Measurements from ENCODE around the gene ZNF219.

The ZNF219 gene

GRCh38 chr14:21108791-21109190, 10.3 kb upstream of the ZNF219 start:
- Histone ChIP-seq H3K9ac (ENCODE audit: low read length) (no peak overlapping the region), H3K36me3 (ENCODE audit: control insufficient read depth in 1 of 2, insufficient read depth in 2 of 2, low read length in 2 of 2) (no peaks in the 10 kb centered on the region), H2AFZ (ENCODE audit: insufficient read depth, low read length, poor library complexity) (no peak overlapping the region), H2BK120ac (ENCODE audit: insufficient read depth, low read length, poor library complexity) (no peak overlapping the region), H3K79me2 (ENCODE audit: control insufficient read depth, insufficient read depth, low read length, poor library complexity) (peaks cover 4% of the 10 kb centered on the region), H4K91ac (ENCODE audit: low read depth, low read length) (no peak overlapping the region), H3K4ac (ENCODE audit: low read depth, low read length) (no peak overlapping the region), H2AK5ac (ENCODE audit: low read length) (no peak overlapping the region), H2BK5ac (ENCODE audit: low read depth, low read length, poor library complexity) (no peak overlapping the region), H3K18ac (ENCODE audit: low read length) (no peak overlapping the region), H3K14ac (ENCODE audit: low read length) (no peak overlapping the region), H3K79me1 (ENCODE audit: low read length) (peaks cover 6% of the 10 kb centered on the region), H3K27me3 (ENCODE audit: insufficient read depth, low read length) (no peaks in the 10 kb centered on the region), H3K4me2 (ENCODE audit: low read length) (no peak overlapping the region), H3K9me3 (ENCODE audit: insufficient read depth, low read depth, low read length) (no peaks in the 10 kb centered on the region), H4K12ac (ENCODE audit: low read depth, low read length) (no peak overlapping the region), H3K4me1 (ENCODE audit: control insufficient read depth in 1 of 2, insufficient read depth in 2 of 2, low read length in 2 of 2) (peaks cover 0 to 2% of the 10 kb centered on the region in 2 experiments), H3K27ac (ENCODE audit: low read depth, low read length) (no peak overlapping the region), H3K4me3 (ENCODE audit: low read depth, low read length) (no peak overlapping the region), H4K8ac (ENCODE audit: low read depth, low read length) (no peak overlapping the region), H3K23ac (ENCODE audit: low read length) (no peak overlapping the region), H2BK12ac (ENCODE audit: low read length) (no peak overlapping the region)
- DNase-seq: no peak
- WGBS (ENCODE audit: extremely low coverage, insufficient coverage, insufficient read length): no CpG with 5 or more reads among the region's 4 CpGs

- no peak for DNase-seq
- no peak overlapping the region for H3K4me2 ChIP-seq (ENCODE audit: low read length)
- H3K9me3 ChIP-seq (ENCODE audit: insufficient read depth, low read depth, low read length): peaks cover 2% of the 10 kb centered on the region
- H2BK12ac ChIP-seq (ENCODE audit: low read length): no peak overlapping the region
- H2BK120ac ChIP-seq (ENCODE audit: insufficient read depth, low read length, poor library complexity): no peak overlapping the region
- H3K79me2 ChIP-seq (ENCODE audit: control insufficient read depth, insufficient read depth, low read length, poor library complexity): peaks cover 6% of the 10 kb centered on the region
- no peak overlapping the region for H2AK5ac ChIP-seq (ENCODE audit: low read length)
- no peak overlapping the region for H3K23ac ChIP-seq (ENCODE audit: low read length)
- no peak overlapping the region for H2AFZ ChIP-seq (ENCODE audit: insufficient read depth, low read length, poor library complexity)
- no peaks in the 10 kb centered on the region for H3K27me3 ChIP-seq (ENCODE audit: insufficient read depth, low read length)
- H3K14ac ChIP-seq (ENCODE audit: low read length): no peak overlapping the region
- H4K8ac ChIP-seq (ENCODE audit: low read depth, low read length): no peak overlapping the region
- H4K12ac ChIP-seq (ENCODE audit: low read depth, low read length): no peak overlapping the region
- no peak overlapping the region for H2BK5ac ChIP-seq (ENCODE audit: low read depth, low read length, poor library complexity)
- no CpG with 5 or more reads among the region's 5 CpGs for WGBS (ENCODE audit: extremely low coverage, insufficient coverage, insufficient read length)
- H3K4me1 ChIP-seq (ENCODE audit: control insufficient read depth in 1 of 2, insufficient read depth in 2 of 2, low read length in 2 of 2): peaks cover 6 to 11% of the 10 kb centered on the region in 2 experiments
- no peak overlapping the region for H4K91ac ChIP-seq (ENCODE audit: low read depth, low read length)
- H3K27ac ChIP-seq (ENCODE audit: low read depth, low read length): no peak overlapping the region
- no peak overlapping the region for H3K18ac ChIP-seq (ENCODE audit: low read length)
- no peaks in the 10 kb centered on the region for H3K36me3 ChIP-seq (ENCODE audit: control insufficient read depth in 1 of 2, insufficient read depth in 2 of 2, low read length in 2 of 2)
- no peak overlapping the region for H3K4ac ChIP-seq (ENCODE audit: low read depth, low read length)
- no peak overlapping the region for H3K9ac ChIP-seq (ENCODE audit: low read length)
- peaks cover 11% of the 10 kb centered on the region for H3K79me1 ChIP-seq (ENCODE audit: low read length)
- no peak overlapping the region for H3K4me3 ChIP-seq (ENCODE audit: low read depth, low read length)
Observed at GRCh38 chr14:21107283-21107800, 8.9 kb upstream of the ZNF219 start.

GRCh38 chr14:21106498-21107282, 8.2 kb upstream of the ZNF219 start:
- Histone ChIP-seq H3K36me3 (ENCODE audit: control insufficient read depth in 1 of 2, insufficient read depth in 2 of 2, low read length in 2 of 2) (no peaks in the 10 kb centered on the region), H2BK120ac (ENCODE audit: insufficient read depth, low read length, poor library complexity) (no peak overlapping the region), H3K9me3 (ENCODE audit: insufficient read depth, low read depth, low read length) (peaks cover 2% of the 10 kb centered on the region), H2AK5ac (ENCODE audit: low read length) (no peak overlapping the region), H3K4me2 (ENCODE audit: low read length) (no peak overlapping the region), H3K23ac (ENCODE audit: low read length) (no peak overlapping the region), H3K4me1 (ENCODE audit: control insufficient read depth in 1 of 2, insufficient read depth in 2 of 2, low read length in 2 of 2) (peaks cover 9 to 17% of the 10 kb centered on the region in 2 experiments), H4K8ac (ENCODE audit: low read depth, low read length) (no peak overlapping the region), H2BK5ac (ENCODE audit: low read depth, low read length, poor library complexity) (no peak overlapping the region), H2BK12ac (ENCODE audit: low read length) (no peak overlapping the region), H3K27ac (ENCODE audit: low read depth, low read length) (no peak overlapping the region), H3K27me3 (ENCODE audit: insufficient read depth, low read length) (no peaks in the 10 kb centered on the region), H3K79me2 (ENCODE audit: control insufficient read depth, insufficient read depth, low read length, poor library complexity) (peaks cover 6% of the 10 kb centered on the region), H3K4me3 (ENCODE audit: low read depth, low read length) (no peak overlapping the region), H3K79me1 (ENCODE audit: low read length) (peaks cover 11% of the 10 kb centered on the region), H3K4ac (ENCODE audit: low read depth, low read length) (no peak overlapping the region), H4K91ac (ENCODE audit: low read depth, low read length) (no peak overlapping the region), H3K9ac (ENCODE audit: low read length) (peak overlapping the region; percentile 24), H3K14ac (ENCODE audit: low read length) (no peak overlapping the region), H4K12ac (ENCODE audit: low read depth, low read length) (no peak overlapping the region), H2AFZ (ENCODE audit: insufficient read depth, low read length, poor library complexity) (peak overlapping the region; percentile 6), H3K18ac (ENCODE audit: low read length) (no peak overlapping the region)
- WGBS (ENCODE audit: extremely low coverage, insufficient coverage, insufficient read length): no CpG with 5 or more reads among the region's 11 CpGs
- peak; percentile 69 to 84 for DNase-seq

GRCh38 chr14:21106176-21106497, 7.7 kb upstream of the ZNF219 start:
- peak in 1 of 2 donors; percentile 42 for DNase-seq
- H3K4me3 ChIP-seq (ENCODE audit: low read depth, low read length): no peak overlapping the region
- no peak overlapping the region for H4K8ac ChIP-seq (ENCODE audit: low read depth, low read length)
- H3K27me3 ChIP-seq (ENCODE audit: insufficient read depth, low read length): no peaks in the 10 kb centered on the region
- no peaks in the 10 kb centered on the region for H3K36me3 ChIP-seq (ENCODE audit: control insufficient read depth in 1 of 2, insufficient read depth in 2 of 2, low read length in 2 of 2)
- H3K23ac ChIP-seq (ENCODE audit: low read length): no peak overlapping the region
- H2BK120ac ChIP-seq (ENCODE audit: insufficient read depth, low read length, poor library complexity): no peak overlapping the region
- H3K9ac ChIP-seq (ENCODE audit: low read length): peak overlapping the region; percentile 24
- H3K9me3 ChIP-seq (ENCODE audit: insufficient read depth, low read depth, low read length): peaks cover 2% of the 10 kb centered on the region
- no peak overlapping the region for H3K4ac ChIP-seq (ENCODE audit: low read depth, low read length)
- no peak overlapping the region for H4K12ac ChIP-seq (ENCODE audit: low read depth, low read length)
- H3K4me1 ChIP-seq (ENCODE audit: control insufficient read depth in 1 of 2, insufficient read depth in 2 of 2, low read length in 2 of 2): peaks cover 9 to 18% of the 10 kb centered on the region in 2 experiments
- WGBS (ENCODE audit: extremely low coverage, insufficient coverage, insufficient read length): no CpG with 5 or more reads among the region's 4 CpGs
- no peak overlapping the region for H3K27ac ChIP-seq (ENCODE audit: low read depth, low read length)
- peaks cover 11% of the 10 kb centered on the region for H3K79me1 ChIP-seq (ENCODE audit: low read length)
- H3K4me2 ChIP-seq (ENCODE audit: low read length): no peak overlapping the region
- H4K91ac ChIP-seq (ENCODE audit: low read depth, low read length): no peak overlapping the region
- peak overlapping the region; percentile 6 for H2AFZ ChIP-seq (ENCODE audit: insufficient read depth, low read length, poor library complexity)
- no peak overlapping the region for H2BK12ac ChIP-seq (ENCODE audit: low read length)
- H2BK5ac ChIP-seq (ENCODE audit: low read depth, low read length, poor library complexity): no peak overlapping the region
- H3K79me2 ChIP-seq (ENCODE audit: control insufficient read depth, insufficient read depth, low read length, poor library complexity): peaks cover 6% of the 10 kb centered on the region
- H3K14ac ChIP-seq (ENCODE audit: low read length): no peak overlapping the region
- no peak overlapping the region for H3K18ac ChIP-seq (ENCODE audit: low read length)
- H2AK5ac ChIP-seq (ENCODE audit: low read length): no peak overlapping the region

All from trophoblast cell (in vitro differentiated cells and primary cell).